NCI-H345 (cell line): ENCODE data around the gene DUOXA1.

ENCODE experiments used
- DNase-seq: peaks from one replicate; lab custom pipeline; 2025; lab: John Stamatoyannopoulos, UW

The DUOXA1 gene

GRCh38 chr15:45131510-45131909, 1.8 kb upstream of the DUOXA1 start:
- DNase-seq: no peak

GRCh38 chr15:45130291-45131000, 767 bp upstream of the DUOXA1 start:
- DNase-seq: no peak

- DNase-seq: no peak
Measured at GRCh38 chr15:45128971-45129639, 574 bp downstream of the DUOXA1 start.

GRCh38 chr15:45126535-45127158, 3.0 kb downstream of the DUOXA1 start:
- no peak for DNase-seq

- DNase-seq: no peak
Measured at GRCh38 chr15:45123397-45123796, 6.3 kb downstream of the DUOXA1 start.

- DNase-seq: no peak
Measured at GRCh38 chr15:45122719-45123118, 7.0 kb downstream of the DUOXA1 start.

- DNase-seq: no peak
Measured at GRCh38 chr15:45121706-45122417, 7.8 kb downstream of the DUOXA1 start.

GRCh38 chr15:45121020-45121419, 8.7 kb downstream of the DUOXA1 start:
- no peak for DNase-seq

GRCh38 chr15:45120081-45120972, 9.4 kb downstream of the DUOXA1 start:
- no peak for DNase-seq

GRCh38 chr15:45118996-45119395, 10.7 kb downstream of the DUOXA1 start:
- DNase-seq: no peak

GRCh38 chr15:45118131-45118588, 11.5 kb downstream of the DUOXA1 start:
- peak; percentile 81 for DNase-seq

- no peak for DNase-seq
Measured at GRCh38 chr15:45117308-45118130, 12.2 kb downstream of the DUOXA1 start.

GRCh38 chr15:45116482-45117307, 13.0 kb downstream of the DUOXA1 start:
- DNase-seq: no peak

- no peak for DNase-seq
Measured at GRCh38 chr15:45116006-45116481, 13.6 kb downstream of the DUOXA1 start.

- DNase-seq: no peak
Measured at GRCh38 chr15:45115312-45115820, 14.3 kb downstream of the DUOXA1 start.

GRCh38 chr15:45114751-45115085, 15.0 kb downstream of the DUOXA1 start:
- no peak for DNase-seq

GRCh38 chr15:45114076-45114750, 15.5 kb downstream of the DUOXA1 start, which contains the start of the genes DUOX2 and DUOXA2:
Gene DUOX2 (minus strand): TSS chr15:45114172. CDS start chr15:45113411, 761 bp downstream.
Gene DUOXA2 (plus strand): TSS chr15:45114326. CDS start chr15:45114606, 280 bp downstream.
- no peak for DNase-seq

GRCh38 chr15:45113380-45113990, 16.2 kb downstream of the DUOXA1 start:
- DNase-seq: no peak
